ENCODE data around the gene SHBG. TPM values are rescaled to one million over a fixed set of nuclear protein-coding genes. Genes with fewer than 3 reads are reported as not detected.

The SHBG gene
- total RNA-seq, 1 experiment from 2014 or later, result not detected

DNA sequence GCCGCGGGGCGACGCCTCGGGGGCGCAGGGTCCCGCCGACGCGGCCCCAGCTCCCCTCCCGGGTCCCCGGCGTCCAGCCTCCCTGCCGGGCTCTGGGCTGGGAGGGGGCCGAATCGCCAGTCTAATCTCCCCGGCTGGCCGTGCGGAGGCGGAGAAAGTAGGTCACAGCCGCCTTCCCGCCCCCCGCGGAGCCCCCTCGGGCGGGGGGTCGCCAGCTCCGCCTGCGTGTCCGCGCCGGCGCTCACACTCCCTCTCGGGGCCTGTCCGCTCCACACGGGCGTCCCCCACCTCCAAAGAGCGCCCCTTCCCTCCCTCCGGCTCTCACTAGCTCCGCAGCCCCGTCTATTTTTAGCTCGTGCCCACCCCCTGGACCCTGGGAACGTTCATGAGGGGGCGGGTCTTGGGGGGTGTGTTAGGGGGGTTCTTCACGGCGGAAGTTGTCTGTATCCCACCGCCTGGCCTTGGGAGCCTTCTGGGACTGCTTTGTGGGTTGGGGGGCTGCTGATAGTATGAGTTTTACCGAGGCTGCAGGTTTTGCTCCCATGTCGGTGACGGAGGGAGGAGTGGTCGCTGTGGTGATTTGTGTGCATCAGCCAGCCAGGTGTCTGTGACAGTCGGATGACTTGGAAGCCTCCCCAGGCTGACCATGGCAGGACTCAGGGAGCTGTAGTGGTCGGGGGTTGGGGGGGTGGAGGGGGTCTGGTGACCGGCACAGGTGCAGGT, 21.9 kb downstream of the SHBG start:
- TF ChIP-seq, protein P1, sequence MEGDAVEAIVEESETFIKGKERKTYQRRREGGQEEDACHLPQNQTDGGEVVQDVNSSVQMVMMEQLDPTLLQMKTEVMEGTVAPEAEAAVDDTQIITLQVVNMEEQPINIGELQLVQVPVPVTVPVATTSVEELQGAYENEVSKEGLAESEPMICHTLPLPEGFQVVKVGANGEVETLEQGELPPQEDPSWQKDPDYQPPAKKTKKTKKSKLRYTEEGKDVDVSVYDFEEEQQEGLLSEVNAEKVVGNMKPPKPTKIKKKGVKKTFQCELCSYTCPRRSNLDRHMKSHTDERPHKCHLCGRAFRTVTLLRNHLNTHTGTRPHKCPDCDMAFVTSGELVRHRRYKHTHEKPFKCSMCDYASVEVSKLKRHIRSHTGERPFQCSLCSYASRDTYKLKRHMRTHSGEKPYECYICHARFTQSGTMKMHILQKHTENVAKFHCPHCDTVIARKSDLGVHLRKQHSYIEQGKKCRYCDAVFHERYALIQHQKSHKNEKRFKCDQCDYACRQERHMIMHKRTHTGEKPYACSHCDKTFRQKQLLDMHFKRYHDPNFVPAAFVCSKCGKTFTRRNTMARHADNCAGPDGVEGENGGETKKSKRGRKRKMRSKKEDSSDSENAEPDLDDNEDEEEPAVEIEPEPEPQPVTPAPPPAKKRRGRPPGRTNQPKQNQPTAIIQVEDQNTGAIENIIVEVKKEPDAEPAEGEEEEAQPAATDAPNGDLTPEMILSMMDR (conservative IDR thresholded peaks at IDR 0.05; ENCODE audit: low read depth, low read length), result no peak
- no peak for TF ChIP-seq EZH2 (IDR thresholded peaks at IDR 0.05; ENCODE audit: borderline replicate concordance, low read depth, low read length, poor library complexity, severe bottlenecking)
- no peak for DNase-seq (ENCODE audit: low spot score)
- ChIA-PET CTCF (interaction anchor here (0.6 to 1.3 kb wide), 2 partner anchors 21 to 36 kb away, joined by 4 read pairs; partner anchors contain the start of gene TP53), POLR2A (ENCODE audit: low non-redundant PET) (interaction anchor here (0.6 kb wide), 1 partner anchor 71 kb away, joined by 5 read pairs; no protein-coding TSS in a partner anchor)
- Histone ChIP-seq H3K4me3 (ENCODE audit: low read depth, low read length, poor library complexity, severe bottlenecking) (peak overlapping the region; percentile 66), H3K36me3 (ENCODE audit: insufficient read depth, low read length, poor library complexity, severe bottlenecking) (no peaks in the 10 kb centered on the region), H3K4me1 (ENCODE audit: insufficient read depth, low read length, poor library complexity, severe bottlenecking) (no peaks in the 10 kb centered on the region), H3K27me3 (replicated peaks; ENCODE audit: insufficient read depth, low read depth, low read length, poor library complexity) (peaks cover 14% of the 10 kb centered on the region), H3K9me3 (ENCODE audit: low read depth, low read length, poor library complexity, severe bottlenecking) (no peaks in the 10 kb centered on the region), H3K27ac (ENCODE audit: low read depth, low read length, poor library complexity, severe bottlenecking) (no peak overlapping the region)
- no TSS peak for BruUV-seq (replicated peaks)
- intact Hi-C loops (cut with micrococcal nuclease; ENCODE audit: unreplicated experiment), result no loop called here

DNA sequence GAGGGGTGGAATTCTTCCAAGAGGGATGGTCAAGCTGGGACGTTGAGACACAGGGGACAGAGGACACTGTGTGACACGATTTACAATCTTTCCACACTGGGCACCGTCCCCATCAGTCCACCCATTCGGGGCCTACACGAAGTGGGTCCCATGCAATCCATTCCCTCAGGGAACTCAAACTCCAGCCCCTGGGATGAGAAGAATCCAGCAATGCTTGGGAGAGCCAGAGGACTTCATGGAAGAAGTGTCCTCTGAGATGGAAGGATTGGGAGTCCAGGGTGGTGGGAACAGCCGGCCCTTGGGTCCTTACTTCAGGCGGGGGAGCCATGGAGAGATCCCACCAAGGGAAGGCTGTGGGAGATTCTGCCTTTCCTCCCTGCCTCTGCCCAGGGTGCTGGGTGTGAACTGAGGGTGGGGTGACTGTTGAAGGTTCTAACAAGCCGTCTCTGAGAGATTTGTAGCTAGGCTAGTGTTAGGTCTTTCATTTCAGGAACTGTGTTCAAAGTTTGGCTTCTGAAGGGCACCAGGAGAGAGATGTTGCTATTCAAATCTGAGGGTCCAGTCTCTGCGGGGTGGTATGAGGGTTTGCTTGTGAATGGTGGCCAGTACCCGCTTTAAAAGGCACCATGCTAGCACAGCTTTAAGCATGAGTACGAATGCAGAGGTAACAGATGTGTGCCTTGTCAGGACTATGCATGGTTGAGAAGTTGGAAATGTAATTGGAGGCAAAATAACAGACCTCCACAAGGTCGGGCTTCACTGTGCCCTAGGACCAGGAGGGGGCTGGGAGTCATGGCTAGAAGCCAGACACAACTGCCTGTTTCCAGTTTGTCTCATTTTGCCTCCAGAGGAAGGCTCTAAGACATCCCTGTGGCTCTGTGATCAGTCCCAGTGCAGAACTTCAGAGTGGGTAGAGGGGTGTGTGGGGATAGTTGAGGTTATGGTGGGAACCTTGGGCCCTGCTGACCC, 22.7 kb downstream of the SHBG start:
- no peak for TF ChIP-seq EZH2 (IDR thresholded peaks at IDR 0.05; ENCODE audit: borderline replicate concordance, low read depth, low read length, poor library complexity, severe bottlenecking)
- TF ChIP-seq, protein P1 (conservative IDR thresholded peaks at IDR 0.05; ENCODE audit: low read depth, low read length), result no peak
- Histone ChIP-seq H3K4me1 (ENCODE audit: insufficient read depth, low read length, poor library complexity, severe bottlenecking) (no peaks in the 10 kb centered on the region), H3K27ac (ENCODE audit: low read depth, low read length, poor library complexity, severe bottlenecking) (no peak overlapping the region), H3K4me3 (ENCODE audit: low read depth, low read length, poor library complexity, severe bottlenecking) (no peak overlapping the region), H3K9me3 (ENCODE audit: low read depth, low read length, poor library complexity, severe bottlenecking) (no peaks in the 10 kb centered on the region), H3K36me3 (ENCODE audit: insufficient read depth, low read length, poor library complexity, severe bottlenecking) (no peaks in the 10 kb centered on the region), H3K27me3 (replicated peaks; ENCODE audit: insufficient read depth, low read depth, low read length, poor library complexity) (peaks cover 14% of the 10 kb centered on the region)
- POLR2A ChIA-PET (ENCODE audit: low non-redundant PET), result no interaction called here
- BruUV-seq (replicated peaks), result no TSS peak
- CTCF ChIA-PET, result interaction anchor here (0.6 kb wide), 1 partner anchor 35 kb away, joined by 4 read pairs; the partner anchor contains the start of gene TP53
- intact Hi-C loops (cut with micrococcal nuclease; ENCODE audit: unreplicated experiment), result no loop called here
- no peak for DNase-seq (ENCODE audit: low spot score)

DNA sequence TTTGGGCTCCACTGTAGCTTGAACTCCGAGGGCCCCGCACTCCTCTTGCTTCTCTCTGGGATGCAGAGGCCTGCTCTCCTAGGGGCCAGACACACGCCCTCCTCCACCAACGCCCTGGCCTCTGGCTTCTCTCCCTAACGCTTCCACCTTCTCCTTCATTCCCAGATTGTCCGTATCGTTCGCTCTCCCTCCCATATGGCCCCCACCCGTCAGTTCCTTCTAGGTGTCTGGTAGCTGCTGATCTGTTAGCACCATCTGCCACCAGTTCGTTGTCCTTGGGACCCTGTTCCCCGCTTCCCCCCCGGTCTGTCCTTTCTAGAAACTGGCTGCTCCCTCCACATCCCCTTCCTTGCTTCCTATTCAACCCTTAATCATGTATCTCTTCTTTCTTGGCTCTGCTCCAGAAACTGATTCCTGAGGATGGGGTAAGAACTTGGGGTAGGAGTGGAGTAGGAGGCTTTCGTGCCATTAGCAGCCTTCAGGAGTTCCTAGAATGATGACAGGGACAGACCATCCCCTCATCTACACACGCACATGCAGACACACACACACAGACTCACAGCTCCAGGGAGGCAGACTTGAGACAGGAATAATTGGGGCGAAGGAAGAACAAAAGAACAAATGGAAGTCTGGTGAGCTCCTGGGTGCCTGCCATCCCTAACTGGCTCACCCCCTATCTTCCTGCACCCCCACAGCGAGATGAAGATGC, 25.1 kb downstream of the SHBG start:
- ChIA-PET CTCF (no interaction called here), POLR2A (ENCODE audit: low non-redundant PET) (interaction anchor here (0.6 kb wide), 1 partner anchor 60 kb away, joined by 4 read pairs; no protein-coding TSS in a partner anchor)
- no peaks in the 10 kb centered on the region for H3K9me3 ChIP-seq (ENCODE audit: low read depth, low read length, poor library complexity, severe bottlenecking)
- no peaks in the 10 kb centered on the region for H3K4me1 ChIP-seq (ENCODE audit: insufficient read depth, low read length, poor library complexity, severe bottlenecking)
- TF ChIP-seq, protein P1 (conservative IDR thresholded peaks at IDR 0.05; ENCODE audit: low read depth, low read length), result no peak
- no peak for TF ChIP-seq EZH2 (IDR thresholded peaks at IDR 0.05; ENCODE audit: borderline replicate concordance, low read depth, low read length, poor library complexity, severe bottlenecking)
- H3K36me3 ChIP-seq (ENCODE audit: insufficient read depth, low read length, poor library complexity, severe bottlenecking), result no peaks in the 10 kb centered on the region
- BruUV-seq (replicated peaks), result no TSS peak
- no peak overlapping the region for H3K27ac ChIP-seq (ENCODE audit: low read depth, low read length, poor library complexity, severe bottlenecking)
- intact Hi-C loops (cut with micrococcal nuclease; ENCODE audit: unreplicated experiment), result no loop called here
- H3K4me3 ChIP-seq (ENCODE audit: low read depth, low read length, poor library complexity, severe bottlenecking), result no peak overlapping the region
- H3K27me3 ChIP-seq (replicated peaks; ENCODE audit: insufficient read depth, low read depth, low read length, poor library complexity), result peaks cover 14% of the 10 kb centered on the region
- DNase-seq (ENCODE audit: low spot score), result peak; percentile 48

Measured in A673 (cell line).